ENCODE data around the gene MED4.

MED4 gene

GRCh38 chr13:48094781-48095502 lies at the start of gene MED4:
Gene MED4, minus strand, starts transcription at chr13:48095104. Its CDS starts 26 bp downstream, at chr13:48095078.
- peak; percentile 95 for DNase-seq

- peak; percentile 43 for DNase-seq
Observed at GRCh38 chr13:48144413-48145035, 49.6 kb upstream of the MED4 start.

- no peak for DNase-seq
Observed at GRCh38 chr13:48142436-48142835, 47.5 kb upstream of the MED4 start.

DNA sequence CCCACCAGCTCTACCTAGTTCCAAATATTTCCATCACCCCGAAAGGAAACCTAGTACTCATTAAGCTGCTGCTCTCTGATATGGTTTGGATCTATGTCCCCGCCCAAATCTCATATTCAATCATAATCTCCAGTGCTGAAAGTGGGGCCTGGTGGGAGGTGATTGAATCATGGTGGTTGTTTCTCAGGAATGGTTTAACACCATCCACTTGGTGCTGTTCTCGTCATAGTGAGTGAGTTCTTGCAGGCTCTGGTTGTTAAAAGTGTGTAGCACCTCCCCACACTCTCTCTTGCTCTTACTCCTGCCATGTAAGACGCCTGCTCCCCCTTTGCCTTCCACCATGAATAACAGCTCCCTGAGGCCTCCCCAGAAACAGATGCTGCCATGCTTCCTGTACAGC lies 43.4 kb upstream of the MED4 start:
- DNase-seq, result no peak

GRCh38 chr13:48132961-48133360 lies 38.1 kb upstream of the MED4 start:
- DNase-seq, result no peak

DNA sequence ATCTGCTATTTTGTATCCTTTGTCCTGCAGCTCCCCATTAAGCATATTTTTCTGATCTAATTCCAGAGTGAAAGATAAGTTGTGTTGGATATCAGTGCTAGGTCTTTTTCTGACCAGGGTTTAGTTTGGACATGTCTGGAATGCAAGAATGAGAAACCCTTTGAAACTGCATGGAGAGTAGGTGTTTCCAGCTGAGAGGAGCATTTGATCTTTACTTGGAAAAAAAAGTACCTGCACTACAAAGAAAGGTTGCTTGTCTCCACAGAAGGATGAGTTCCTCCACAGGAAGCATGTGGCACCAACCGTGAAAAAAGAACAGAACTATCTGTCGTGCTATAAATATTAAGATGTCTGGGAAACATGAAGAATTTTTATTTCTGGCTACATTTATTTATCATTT lies 36.6 kb upstream of the MED4 start:
- DNase-seq, result no peak

GRCh38 chr13:48126944-48127830 lies 32.3 kb upstream of the MED4 start:
- DNase-seq, result peak; percentile 12

DNA sequence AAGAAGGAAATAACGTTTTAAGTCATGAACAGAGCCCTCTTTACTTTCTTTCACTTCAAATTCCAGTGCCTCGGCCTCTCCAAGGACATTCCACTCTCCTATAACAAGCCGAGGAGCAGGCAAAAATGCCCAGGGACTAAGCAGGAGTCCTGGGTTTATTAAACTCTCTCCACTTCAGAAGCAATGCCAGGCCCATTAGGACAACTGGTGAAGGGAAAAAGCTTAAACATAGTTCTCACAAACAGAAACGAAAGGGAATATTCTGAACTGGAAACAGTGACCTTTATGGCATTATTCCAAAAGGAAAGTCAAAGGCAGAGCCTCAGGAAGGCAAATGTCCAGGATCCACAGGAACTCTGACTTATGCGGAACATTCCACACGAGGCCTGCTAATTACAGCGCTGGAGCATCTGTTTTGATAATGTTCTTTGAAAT lies 30.9 kb upstream of the MED4 start:
- no peak for DNase-seq

GRCh38 chr13:48123812-48124211 lies 28.9 kb upstream of the MED4 start:
- DNase-seq, result no peak

GRCh38 chr13:48121733-48122132 lies 26.8 kb upstream of the MED4 start:
- DNase-seq, result no peak

DNA sequence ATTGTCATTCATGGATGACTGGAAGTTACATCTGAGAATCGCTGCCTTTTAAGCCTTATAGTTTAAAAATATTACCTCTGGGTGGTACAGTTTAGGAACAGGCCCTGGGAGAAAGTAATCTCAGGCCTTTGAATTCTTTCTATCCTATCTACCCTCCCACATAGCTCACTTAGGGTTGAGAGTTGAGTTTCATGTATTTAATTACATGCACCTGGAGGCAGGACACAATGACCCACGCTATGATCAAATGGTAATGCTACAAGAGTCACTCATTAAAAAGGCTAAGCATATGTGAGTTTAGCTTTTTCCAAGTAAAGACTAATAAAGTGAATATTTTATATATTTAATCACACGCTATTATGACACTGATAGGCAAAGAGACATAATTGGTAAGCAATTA lies 25.3 kb upstream of the MED4 start:
- no peak for DNase-seq

GRCh38 chr13:48118030-48118429 lies 23.1 kb upstream of the MED4 start:
- DNase-seq, result no peak

GRCh38 chr13:48116808-48117207 lies 21.9 kb upstream of the MED4 start:
- no peak for DNase-seq

DNA sequence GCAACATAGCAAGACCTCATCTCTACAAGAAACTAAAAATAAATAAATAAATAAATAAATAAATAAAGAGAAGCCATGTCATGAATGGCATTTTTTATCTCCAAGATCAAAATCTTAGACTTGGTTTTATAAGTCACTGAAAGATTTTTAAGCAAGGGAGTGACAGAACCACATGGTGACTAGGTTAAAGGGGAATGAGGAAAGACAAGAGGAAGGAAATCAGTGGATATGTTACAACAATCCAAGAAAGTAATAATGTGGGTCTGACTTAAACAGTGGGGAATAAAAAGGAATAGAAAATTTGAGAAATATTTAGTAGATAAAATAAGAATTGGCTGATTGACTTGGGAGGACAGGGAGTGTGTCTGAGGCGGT lies 18.8 kb upstream of the MED4 start:
- no peak for DNase-seq

DNA sequence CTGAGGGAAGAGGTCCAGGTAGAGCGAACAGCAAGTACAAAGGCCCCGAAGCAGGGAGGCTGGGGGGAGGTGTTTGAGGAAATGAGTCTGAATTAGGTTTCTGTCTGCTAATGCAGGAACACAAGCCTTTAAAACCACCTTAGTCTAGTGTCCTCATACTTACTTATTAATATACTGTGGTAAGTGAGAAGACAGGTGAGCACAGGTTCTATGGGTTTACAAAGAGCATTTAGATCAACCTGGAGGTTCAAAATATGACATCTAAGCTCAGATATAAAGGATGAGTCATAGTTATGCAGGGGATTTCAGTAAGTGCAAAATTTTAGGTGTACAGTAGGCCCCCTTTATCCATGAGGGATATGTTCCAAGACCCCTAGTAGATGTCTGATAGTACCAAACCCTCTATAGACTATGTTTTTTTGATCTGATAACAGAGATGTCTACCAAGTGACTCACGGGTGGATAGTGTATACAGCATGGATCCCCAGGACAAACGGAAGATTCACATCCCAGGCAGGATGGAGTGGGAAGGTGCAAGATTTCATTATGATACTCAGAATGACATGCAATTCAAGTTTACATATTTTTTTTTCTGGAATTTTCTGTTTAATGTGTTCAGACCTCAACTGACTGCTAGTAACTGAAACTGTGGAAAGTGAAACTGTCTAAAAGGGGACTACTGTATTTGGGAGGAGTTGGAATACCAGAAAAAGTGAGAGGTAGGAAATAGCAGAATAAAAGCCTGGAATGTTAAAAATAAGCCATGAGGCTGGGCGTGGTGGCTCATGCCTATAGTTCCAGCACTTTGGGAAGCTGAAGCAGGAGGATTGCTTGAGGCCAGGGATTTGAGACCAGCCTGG lies 18.2 kb upstream of the MED4 start:
- DNase-seq, result no peak

- no peak for DNase-seq
Observed at GRCh38 chr13:48110931-48111721, 16.2 kb upstream of the MED4 start.

DNA sequence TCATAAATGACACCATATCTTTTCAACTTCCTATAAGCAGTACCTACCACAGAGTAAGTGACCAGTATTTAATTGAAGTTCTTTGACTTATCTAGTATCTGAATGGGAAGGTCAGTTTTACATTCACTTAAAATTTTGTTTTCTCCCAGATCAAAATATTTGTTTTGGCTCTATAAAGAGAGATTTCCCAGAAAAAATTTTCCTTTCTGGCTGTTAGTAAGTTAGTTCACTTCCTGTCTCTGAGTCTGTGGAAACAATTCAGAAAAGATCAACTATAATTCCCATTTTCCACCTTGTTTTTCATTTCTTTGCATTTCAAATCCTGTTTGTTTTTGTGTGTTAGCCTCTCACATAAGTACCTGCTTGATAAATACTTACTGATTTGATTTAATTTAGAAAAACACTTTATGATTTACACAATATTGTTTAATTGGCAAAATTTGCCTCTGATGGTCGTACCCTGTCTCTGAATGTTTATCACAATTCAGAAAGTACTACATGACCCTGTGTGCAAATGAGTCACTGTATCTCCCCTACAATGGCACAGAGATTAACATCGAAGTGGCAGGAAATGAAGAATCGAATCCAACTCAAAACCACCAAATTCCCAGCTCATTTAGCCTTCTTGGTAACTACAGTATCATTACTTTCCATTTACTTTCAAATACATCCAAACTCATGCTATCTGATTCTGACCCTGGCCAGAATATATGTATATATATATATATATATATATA lies 15.4 kb upstream of the MED4 start:
- no peak for DNase-seq

GRCh38 chr13:48108106-48108505 lies 13.2 kb upstream of the MED4 start:
- DNase-seq, result no peak

DNA sequence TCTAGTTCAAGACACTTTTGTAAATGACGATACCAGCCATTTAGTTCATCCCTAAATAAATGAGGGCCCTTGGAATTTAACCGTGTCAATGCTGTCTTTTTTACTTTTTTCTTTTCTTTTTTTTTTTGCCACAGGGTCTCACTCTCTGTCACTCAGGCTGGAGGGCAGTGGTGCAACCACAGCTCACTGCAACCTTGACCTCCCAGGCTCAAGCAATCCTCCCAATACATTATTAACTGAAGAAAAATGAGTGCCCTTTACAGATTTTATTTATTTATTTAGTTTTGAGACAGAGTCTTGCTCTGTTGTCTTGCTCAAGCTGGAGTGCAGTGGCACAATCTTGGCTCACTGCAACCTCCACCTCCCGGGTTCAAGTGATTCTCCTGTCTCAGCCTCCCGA lies 2.9 kb upstream of the MED4 start:
- DNase-seq, result no peak

DNA sequence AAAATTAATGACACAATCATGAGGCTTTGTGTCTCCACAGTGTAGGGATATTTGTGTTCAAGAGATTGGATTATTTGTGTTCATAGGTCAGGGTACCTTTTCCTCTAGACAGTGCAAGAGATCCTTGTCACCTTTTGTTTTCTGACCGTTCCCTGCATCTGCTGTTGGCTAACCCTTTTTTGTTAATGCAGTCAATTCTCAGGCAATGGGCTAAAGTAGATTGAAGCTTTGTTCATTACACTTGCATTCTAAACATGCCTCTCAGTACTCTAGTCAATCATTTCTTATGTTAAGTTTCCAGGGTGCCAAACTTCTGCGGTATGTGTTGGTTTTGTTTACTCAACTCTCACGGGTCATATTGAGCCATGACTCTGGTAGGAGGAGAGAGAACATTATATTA lies 1.8 kb upstream of the MED4 start:
- DNase-seq, result no peak

GRCh38 chr13:48094404-48094780 lies 512 bp downstream of the MED4 start:
- DNase-seq, result no peak
